K562 (cell line): Measurements from ENCODE around the gene SLC4A5. TPM values are rescaled to one million over a fixed set of nuclear protein-coding genes. Genes with fewer than 3 reads are reported as not detected.

Experiments used
- ATAC-seq: fragments of 200-7000 bp; cut with Tn5 transposase; 3 replicates; pipeline ENCODE4 v1.9.1; 2020; ENCODE audit warnings: moderate library complexity
- BruUV-seq: library from RNA; stranded (reverse); fragments of 400-500 nt; replicated peaks from 2 replicates; lab custom pipeline; 2021; lab: Mats Ljungman, UMichigan
- CTCF ChIA-PET: fragments of 300-600 bp; formaldehyde crosslinking; extraction: SDS; loops from one replicate; lab custom pipeline; 2021; ENCODE audit warnings: low intra/inter-chr PET ratio; lab: Yijun Ruan, JAX
- POLR2A ChIA-PET: fragments of 300-600, 350-650 bp; sonication (Branson Sonifier 250); formaldehyde crosslinking; extraction: SDS; loops from one replicate; lab custom pipeline; 2021; ENCODE audit warnings: antibody characterized with exemption, inconsistent platforms; lab: Yijun Ruan, JAX
- DNase-seq, 4 experiments: peaks; one replicate each; pipeline versions ENCODE4 v3.0.0 to v3.0.0-alpha.2; 2011 to 2018; ENCODE audit warnings: low spot score in 3 of 4, mixed read lengths in 3 of 4; ENCODE audit errors: extremely low read depth in 1 of 4
- FAIRE-seq: peaks from 2 replicates; lab custom pipeline; 2011; peaks lifted over from hg19 to GRCh38; lab: Jason Lieb, UNC
- H2AFZ ChIP-seq: 2 replicates; pipeline ENCODE4 v1.6.0; 2011; ENCODE audit warnings: low read depth, low read length, control low read depth, inconsistent platforms
- H3K27ac ChIP-seq: fragments of 200-600 bp; 3 replicates; pipeline ENCODE4 v1.8.0; 2011; ENCODE audit warnings: low read depth, mild to moderate bottlenecking, control low read depth, inconsistent platforms, low read length, moderate library complexity, mixed read lengths; ENCODE audit errors: extremely low read depth
- H3K27me3 ChIP-seq, 2 experiments: fragments of 300-600 bp in 1 of 2; 2 replicates in 1 of 2; 3 replicates in 1 of 2; pipeline versions ENCODE4 v1.6.0 to v1.8.0; 2011; ENCODE audit warnings: inconsistent platforms in 2 of 2, low read length in 2 of 2, mild to moderate bottlenecking in 1 of 2, mixed read lengths in 1 of 2, moderate library complexity in 1 of 2; ENCODE audit not compliant: control insufficient read depth in 2 of 2, insufficient read depth in 2 of 2
- H3K36me3 ChIP-seq: fragments of 300-600 bp; 3 replicates; pipeline ENCODE4 v1.8.0; 2011; ENCODE audit warnings: mild to moderate bottlenecking, low read length, inconsistent platforms; ENCODE audit not compliant: control insufficient read depth, insufficient read depth
- H3K4me1 ChIP-seq, 2 experiments: fragments of 200-600 bp in 1 of 2; replicated peaks in 1 of 2; 2 replicates in 1 of 2; 3 replicates in 1 of 2; pipeline versions ENCODE4 v1.5.1 to v1.8.0; 2011; ENCODE audit warnings: inconsistent platforms in 2 of 2, low read length in 2 of 2, mild to moderate bottlenecking in 1 of 2, mixed read lengths in 1 of 2, moderate library complexity in 1 of 2; ENCODE audit not compliant: control insufficient read depth in 2 of 2, insufficient read depth in 2 of 2
- H3K4me2 ChIP-seq: 2 replicates; pipeline ENCODE4 v1.6.1; 2011; ENCODE audit warnings: low read length, control low read depth, inconsistent platforms, mixed read lengths; ENCODE audit not compliant: insufficient read depth
- H3K4me3 ChIP-seq: fragments of 200-600 bp; sonication (generic), shearing (Covaris generic); 2 replicates; pipeline ENCODE4 v1.5.1; 2016; ENCODE audit warnings: control low read depth, inconsistent platforms
- H3K79me2 ChIP-seq: fragments of 200-600 bp; 3 replicates; pipeline ENCODE4 v1.8.0; 2011; ENCODE audit warnings: low read length, inconsistent platforms; ENCODE audit not compliant: control insufficient read depth, insufficient read depth
- H3K9ac ChIP-seq, 2 experiments: 2 replicates each; pipeline versions ENCODE4 v1.6.0 to v1.6.1; 2011; ENCODE audit warnings: low read depth in 2 of 2, low read length in 2 of 2, control low read depth in 1 of 2, inconsistent platforms in 1 of 2, mild to moderate bottlenecking in 1 of 2, mixed read lengths in 1 of 2; ENCODE audit not compliant: insufficient read depth in 1 of 2
- H3K9me1 ChIP-seq: one replicate; pipeline ENCODE4 v1.6.0; 2011; ENCODE audit warnings: inconsistent platforms, mild to moderate bottlenecking, low read length, moderate library complexity; ENCODE audit not compliant: control insufficient read depth, insufficient read depth
- H3K9me3 ChIP-seq: replicated peaks from 2 replicates; pipeline ENCODE4 v1.5.1; 2011; ENCODE audit warnings: low read depth, low read length, inconsistent platforms; ENCODE audit not compliant: control insufficient read depth, insufficient read depth
- H4K20me1 ChIP-seq: replicated peaks from 2 replicates; pipeline ENCODE4 v1.6.1; 2011; ENCODE audit warnings: low read length, inconsistent platforms, mixed read lengths; ENCODE audit not compliant: control insufficient read depth, insufficient read depth
- CBFA2T3 ChIP-seq: fragments of 450-650 bp; IDR thresholded peaks from 2 replicates; pipeline ENCODE4 v1.6.1; 2017
- CBX5 ChIP-seq: IDR thresholded peaks from 2 replicates; pipeline ENCODE4 v1.6.1; 2014; ENCODE audit warnings: low read depth, borderline replicate concordance
- HDAC1 ChIP-seq, 2 experiments: fragments of 450-650 bp; IDR thresholded peaks; 2 replicates each; pipeline ENCODE4 v1.6.1; 2016 to 2017; ENCODE audit warnings: inconsistent platforms in 1 of 2, mild to moderate bottlenecking in 1 of 2, moderate library complexity in 1 of 2
- HSF4 ChIP-seq: fragments of 250-450 bp; sonication (Bioruptor Pico); IDR thresholded peaks from 2 replicates; pipeline ENCODE4 v2.1.2; 2022; ENCODE audit warnings: mild to moderate bottlenecking, moderate library complexity, borderline replicate concordance
- NFIC ChIP-seq: fragments of 450-650 bp; IDR thresholded peaks from 2 replicates; pipeline ENCODE4 v1.6.1; 2017; ENCODE audit warnings: mild to moderate bottlenecking, inconsistent platforms
- SPI1 ChIP-seq: IDR thresholded peaks from 2 replicates; pipeline ENCODE4 v1.6.1; 2011; ENCODE audit warnings: low read depth, low read length, control low read depth, borderline replicate concordance
- WGBS: fragments of 100-300 bp; shearing (Covaris generic); methylation state at CpG from one replicate; pipeline ENCODE4 v1.1.6; 2016; ENCODE audit warnings: low coverage, mixed read lengths; ENCODE audit not compliant: insufficient coverage; ENCODE audit errors: missing lambda C conversion rate; 5-methylcytosine and 5-hydroxymethylcytosine counted together
- in situ Hi-C: fragments of 300-500 bp; cut with MboI; formaldehyde crosslinking; loops from 4 replicates; pipeline ENCODE4 v1.15.0; 2018; ENCODE audit warnings: inconsistent platforms, mixed read lengths
- intact Hi-C: fragments of 100-400 bp; cut with micrococcal nuclease; formaldehyde crosslinking; loops from 2 replicates; pipeline ENCODE4 v1.14.2; 2022
- polyA plus RNA-seq, 8 experiments: library from polyadenylated mRNA; depleted of rRNA in 4 of 8; stranded (reverse) in 5 of 8; unstranded in 3 of 8; fragments of >200 nt; fragmentation: Nextera tagmentation in 2 of 8; fragmentation: Illumina TruSeq in 1 of 8; extraction: Ambion mirVana in 2 of 8; extraction: Trizol in 1 of 8; gene quantifications; 2 replicates each; pipeline versions ENCODE4 v1.2.1 to v1.2.3, GENCODE V29; 2011 to 2014; ENCODE audit warnings: inconsistent platforms in 1 of 8, missing spikeins in 1 of 8
- total RNA-seq, 7 experiments: library from RNA; depleted of rRNA in 6 of 7; stranded (reverse); fragments of >200 nt in 6 of 7; fragmentation: Illumina TruSeq in 2 of 7; extraction: Trizol in 2 of 7; gene quantifications; 2 replicates each; pipeline versions ENCODE4 v1.2.1 to v1.2.3, GENCODE V29; 2011 to 2021; ENCODE audit warnings: low replicate concordance in 1 of 7
- TF ChIP-seq, protein P1 (sequence below): fragments of 200-800 bp; sonication (Bioruptor generic); IDR thresholded peaks from 2 replicates; pipeline ENCODE4 v1.6.1; 2017; ENCODE audit warnings: missing genetic modification characterization, missing compliant biosample characterization

The SLC4A5 gene
- total and polyA plus RNA-seq, 9 of the 15 experiments (the other 6 are each of a cell fraction or from before 2014, with no cell fraction given): 0.03 to 0.77 (median 0.14) TPM; not detected in 1

DNA sequence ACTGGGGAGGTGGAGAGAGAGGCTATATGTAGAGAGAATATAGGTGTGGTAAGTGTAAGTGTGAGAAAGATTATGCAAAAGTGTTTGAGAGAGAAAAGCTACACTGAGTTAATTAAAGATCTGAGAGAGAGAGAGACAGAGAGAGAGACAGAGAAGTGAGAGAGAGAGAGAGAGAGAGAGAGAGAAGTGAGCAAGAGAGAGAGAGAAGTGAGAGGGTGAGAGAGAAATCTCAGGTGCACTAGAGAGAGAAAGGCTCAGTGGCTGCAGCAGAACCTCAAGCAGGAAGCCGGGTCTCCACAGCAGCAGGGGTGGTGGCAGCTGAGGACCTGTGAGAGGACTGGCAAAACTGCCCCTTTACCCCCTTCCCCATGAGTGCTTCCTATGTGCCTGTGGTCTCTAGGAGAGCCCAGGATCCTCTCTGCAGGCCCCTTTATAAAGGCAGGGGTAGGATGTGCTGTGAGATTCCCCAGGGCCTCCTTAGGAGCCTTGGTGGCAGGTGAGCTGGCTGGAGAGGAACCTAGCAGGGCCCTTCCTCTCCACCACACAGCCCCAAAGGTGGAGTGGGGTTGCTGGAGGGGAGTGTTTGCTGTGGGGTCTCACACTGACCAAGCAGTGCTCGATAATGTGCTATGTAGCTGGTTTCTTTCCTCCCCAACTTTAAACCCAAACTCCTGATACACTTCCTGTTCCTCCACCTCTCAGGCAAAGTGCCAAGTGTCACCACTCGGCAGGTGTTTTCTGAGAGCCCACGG is 52.6 kb downstream of the SLC4A5 start:
- H3K4me2 ChIP-seq: no peak overlapping the region

More for the DNA sequence above, 52.6 kb downstream of the SLC4A5 start:
- intact Hi-C loops: no loop called here
- in situ Hi-C loops: no loop called here
- peaks cover 4 to 9% of the 10 kb centered on the region in 2 experiments; a peak in 3 of 5 replicates for H3K4me1 ChIP-seq
- ChIA-PET POLR2A (interaction anchor here (0.6 to 1.3 kb wide), 3 partner anchors 12 to 30 kb away, joined by 4 to 5 read pairs (median 4); no protein-coding TSS in a partner anchor), CTCF (no interaction called here)
- no peaks in the 10 kb centered on the region; the same call in 1 of the 2 replicates for H4K20me1 ChIP-seq
- H3K36me3 ChIP-seq: no peaks in the 10 kb centered on the region
- no peak; the same call in 2 of the 3 replicates for ATAC-seq
- peak overlapping the region in 1 of 2 experiments; percentile 3; a peak in 1 of 4 replicates for H3K9ac ChIP-seq
- peak; percentile 46; the same call in 1 of the 2 replicates for TF ChIP-seq SPI1
- TF ChIP-seq CBFA2T3: no peak
- no peak for TF ChIP-seq CBX5
- TF ChIP-seq HDAC1 (IDR thresholded peaks at IDR 0.05): 0 out of 4 replicates have a peak, but pooled peaks of 1 of the 2 experiments have one; percentile 11
- TF ChIP-seq, protein P1, sequence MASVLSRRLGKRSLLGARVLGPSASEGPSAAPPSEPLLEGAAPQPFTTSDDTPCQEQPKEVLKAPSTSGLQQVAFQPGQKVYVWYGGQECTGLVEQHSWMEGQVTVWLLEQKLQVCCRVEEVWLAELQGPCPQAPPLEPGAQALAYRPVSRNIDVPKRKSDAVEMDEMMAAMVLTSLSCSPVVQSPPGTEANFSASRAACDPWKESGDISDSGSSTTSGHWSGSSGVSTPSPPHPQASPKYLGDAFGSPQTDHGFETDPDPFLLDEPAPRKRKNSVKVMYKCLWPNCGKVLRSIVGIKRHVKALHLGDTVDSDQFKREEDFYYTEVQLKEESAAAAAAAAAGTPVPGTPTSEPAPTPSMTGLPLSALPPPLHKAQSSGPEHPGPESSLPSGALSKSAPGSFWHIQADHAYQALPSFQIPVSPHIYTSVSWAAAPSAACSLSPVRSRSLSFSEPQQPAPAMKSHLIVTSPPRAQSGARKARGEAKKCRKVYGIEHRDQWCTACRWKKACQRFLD (CRISPR knock-in tag): 0 out of 2 replicates have a peak, but pooled peaks have one; percentile 18
- no peak for TF ChIP-seq HSF4 (CRISPR knock-in tag)
- TF ChIP-seq NFIC: peak; percentile 41; the same call in 1 of the 2 replicates
- no peak overlapping the region for H2AFZ ChIP-seq
- no TSS peak for BruUV-seq
- DNase-seq: no peak
- H3K79me2 ChIP-seq: no peaks in the 10 kb centered on the region
- no peak overlapping the region for H3K27ac ChIP-seq
- no peak for FAIRE-seq
- WGBS: 5% methylated on average over 4 of the region's 4 CpGs
- no peak overlapping the region for H3K4me3 ChIP-seq
- peaks cover 11 to 20% of the 10 kb centered on the region in 2 experiments; a peak in 4 of 5 replicates for H3K27me3 ChIP-seq
- H3K9me1 ChIP-seq: no peaks in the 10 kb centered on the region
- H3K9me3 ChIP-seq: no peaks in the 10 kb centered on the region
